ENCODE results near the gene CYB5A. TPM values are rescaled to one million over a fixed set of nuclear protein-coding genes. Genes with fewer than 3 reads are reported as not detected.

CYB5A gene
- total RNA-seq, 1 experiment from 2014 or later: 130 TPM

DNA sequence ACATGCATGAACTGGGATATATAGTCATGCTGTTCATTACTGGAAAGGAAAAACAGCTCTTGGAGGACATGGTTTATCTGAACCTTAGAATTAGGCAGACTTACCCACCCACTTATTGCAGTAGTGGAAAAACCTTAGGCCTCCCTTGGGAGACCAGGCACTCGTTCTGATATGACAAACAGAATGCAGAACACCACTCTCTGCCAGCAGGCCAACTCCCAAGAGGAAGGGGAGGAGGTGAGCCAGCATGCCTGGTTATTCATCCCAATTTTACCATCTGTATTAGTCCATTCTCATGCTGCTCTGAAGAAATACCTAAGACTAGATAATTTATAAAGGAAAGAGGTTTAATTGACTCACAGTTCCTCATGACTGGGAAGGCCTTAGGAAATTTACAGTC, 41.3 kb upstream of the CYB5A start:
- Histone ChIP-seq H3F3A (ENCODE audit: low read length, unreplicated experiment) (no peaks in the 10 kb centered on the region), H3K4me2 (ENCODE audit: low read length) (no peak overlapping the region), H2AFZ (ENCODE audit: low read length) (no peak overlapping the region), H3K27ac (ENCODE audit: low read length) (no peak overlapping the region), H4K20me1 (ENCODE audit: low read length) (no peaks in the 10 kb centered on the region), H3K79me2 (ENCODE audit: low read length) (no peaks in the 10 kb centered on the region), H3K36me3 (ENCODE audit: low read depth, low read length) (no peaks in the 10 kb centered on the region), H3K4me3 (ENCODE audit: low read length) (no peak overlapping the region), H3K4me1 (ENCODE audit: insufficient read depth, low read length) (no peaks in the 10 kb centered on the region), H3K27me3 (ENCODE audit: low read length) (no peaks in the 10 kb centered on the region), H3K9ac (ENCODE audit: low read length) (no peak overlapping the region), H3K9me2 (replicated peaks; ENCODE audit: low read length) (no peaks in the 10 kb centered on the region), H3K9me3 (ENCODE audit: low read length) (no peaks in the 10 kb centered on the region)
- ATAC-seq: no peak
- TF ChIP-seq EZH2 (IDR thresholded peaks at IDR 0.05; ENCODE audit: low read length, unreplicated experiment) (no peak), EZH2phosphoT487 (IDR thresholded peaks at IDR 0.05; ENCODE audit: borderline replicate concordance, low read length) (no peak)
- TF ChIP-seq, protein P1, sequence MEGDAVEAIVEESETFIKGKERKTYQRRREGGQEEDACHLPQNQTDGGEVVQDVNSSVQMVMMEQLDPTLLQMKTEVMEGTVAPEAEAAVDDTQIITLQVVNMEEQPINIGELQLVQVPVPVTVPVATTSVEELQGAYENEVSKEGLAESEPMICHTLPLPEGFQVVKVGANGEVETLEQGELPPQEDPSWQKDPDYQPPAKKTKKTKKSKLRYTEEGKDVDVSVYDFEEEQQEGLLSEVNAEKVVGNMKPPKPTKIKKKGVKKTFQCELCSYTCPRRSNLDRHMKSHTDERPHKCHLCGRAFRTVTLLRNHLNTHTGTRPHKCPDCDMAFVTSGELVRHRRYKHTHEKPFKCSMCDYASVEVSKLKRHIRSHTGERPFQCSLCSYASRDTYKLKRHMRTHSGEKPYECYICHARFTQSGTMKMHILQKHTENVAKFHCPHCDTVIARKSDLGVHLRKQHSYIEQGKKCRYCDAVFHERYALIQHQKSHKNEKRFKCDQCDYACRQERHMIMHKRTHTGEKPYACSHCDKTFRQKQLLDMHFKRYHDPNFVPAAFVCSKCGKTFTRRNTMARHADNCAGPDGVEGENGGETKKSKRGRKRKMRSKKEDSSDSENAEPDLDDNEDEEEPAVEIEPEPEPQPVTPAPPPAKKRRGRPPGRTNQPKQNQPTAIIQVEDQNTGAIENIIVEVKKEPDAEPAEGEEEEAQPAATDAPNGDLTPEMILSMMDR (conservative IDR thresholded peaks at IDR 0.05; ENCODE audit: low read depth, low read length): no peak
- ChIA-PET CTCF (no interaction called here), POLR2A (ENCODE audit: unreplicated experiment) (no interaction called here)
- BruUV-seq (replicated peaks): no TSS peak
- intact Hi-C loops (cut with micrococcal nuclease): no loop called here
- no peak for DNase-seq

DNA sequence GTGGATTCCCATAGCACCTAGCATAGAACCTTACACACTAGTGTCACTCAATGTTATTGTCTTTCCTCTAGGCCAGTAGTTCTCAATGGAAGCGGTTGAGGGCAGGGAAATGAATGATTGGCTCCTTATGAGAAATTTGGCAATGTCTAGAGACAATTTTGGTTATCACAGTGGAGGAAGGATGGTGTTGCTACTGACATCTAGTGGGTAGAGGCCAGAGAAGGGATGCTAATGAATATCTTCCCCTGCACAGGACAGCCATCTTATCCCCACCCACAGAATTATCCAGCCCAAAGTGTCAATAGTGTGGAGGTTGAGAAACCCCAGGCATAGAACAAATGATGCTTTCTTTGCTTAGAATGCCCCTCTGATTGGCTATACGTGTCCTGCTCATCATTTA, 39.6 kb upstream of the CYB5A start:
- no peaks in the 10 kb centered on the region for H3K27me3 ChIP-seq (ENCODE audit: low read length)
- H2AFZ ChIP-seq (ENCODE audit: low read length): 0 out of 2 replicates have a peak overlapping the region, but pooled peaks have one; percentile 37
- no peaks in the 10 kb centered on the region for H3K36me3 ChIP-seq (ENCODE audit: low read depth, low read length)
- ChIA-PET POLR2A (ENCODE audit: unreplicated experiment) (no interaction called here), CTCF (interaction anchor here (0.8 kb wide), 1 partner anchor 134 kb away, joined by 5 read pairs; no protein-coding TSS in a partner anchor)
- no peak overlapping the region for H3K4me2 ChIP-seq (ENCODE audit: low read length)
- H3K9ac ChIP-seq (ENCODE audit: low read length): no peak overlapping the region
- no peak overlapping the region for H3K27ac ChIP-seq (ENCODE audit: low read length)
- H3K4me3 ChIP-seq (ENCODE audit: low read length): no peak overlapping the region
- no peaks in the 10 kb centered on the region for H3K4me1 ChIP-seq (ENCODE audit: insufficient read depth, low read length)
- intact Hi-C loops (cut with micrococcal nuclease): loop anchor here (1.0 to 2.0 kb wide), 4 partner anchors 21 to 135 kb away; no protein-coding TSS in a partner anchor
- H3F3A ChIP-seq (ENCODE audit: low read length, unreplicated experiment): no peaks in the 10 kb centered on the region
- DNase-seq (peak; percentile 76), ATAC-seq (peak; percentile 99)
- H3K9me2 ChIP-seq (replicated peaks; ENCODE audit: low read length): no peaks in the 10 kb centered on the region
- H4K20me1 ChIP-seq (ENCODE audit: low read length): no peaks in the 10 kb centered on the region
- no peaks in the 10 kb centered on the region for H3K79me2 ChIP-seq (ENCODE audit: low read length)
- H3K9me3 ChIP-seq (ENCODE audit: low read length): no peaks in the 10 kb centered on the region
- BruUV-seq (replicated peaks): no TSS peak
- TF ChIP-seq, protein P1 (conservative IDR thresholded peaks at IDR 0.05; ENCODE audit: low read depth, low read length): peak; percentile 76
- TF ChIP-seq EZH2phosphoT487 (IDR thresholded peaks at IDR 0.05; ENCODE audit: borderline replicate concordance, low read length) (no peak), EZH2 (IDR thresholded peaks at IDR 0.05; ENCODE audit: low read length, unreplicated experiment) (no peak)

DNA sequence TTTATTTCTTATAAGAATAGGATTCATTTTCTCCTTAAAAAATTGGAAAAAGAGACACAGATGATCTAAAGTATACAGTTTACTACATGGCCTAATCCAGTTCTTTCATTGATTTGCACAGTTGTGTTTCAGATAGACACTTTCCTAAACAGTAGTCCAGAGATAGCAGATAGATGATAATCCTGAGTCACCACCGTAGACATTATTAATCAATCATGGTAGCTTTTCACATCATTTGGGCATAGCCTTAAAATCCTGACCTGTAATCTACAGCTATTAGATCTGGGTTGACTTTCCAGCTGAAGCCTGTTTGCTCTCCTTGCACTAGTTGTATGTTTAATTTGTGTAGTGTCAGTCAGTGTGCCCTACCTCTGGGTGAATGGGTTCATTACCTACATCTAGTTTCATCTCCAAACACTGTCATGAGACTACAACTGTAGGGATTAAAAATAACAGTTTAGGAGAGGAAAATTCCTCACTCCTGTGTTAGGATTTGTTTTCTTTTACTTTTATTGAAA, 38.0 kb upstream of the CYB5A start:
- Histone ChIP-seq H3K4me3 (ENCODE audit: low read length) (no peak overlapping the region), H3K36me3 (ENCODE audit: low read depth, low read length) (no peaks in the 10 kb centered on the region), H3K9ac (ENCODE audit: low read length) (no peak overlapping the region), H3K9me2 (replicated peaks; ENCODE audit: low read length) (no peaks in the 10 kb centered on the region), H2AFZ (ENCODE audit: low read length) (no peak overlapping the region), H3K4me1 (ENCODE audit: insufficient read depth, low read length) (no peaks in the 10 kb centered on the region), H3K79me2 (ENCODE audit: low read length) (no peaks in the 10 kb centered on the region), H3K27me3 (ENCODE audit: low read length) (no peaks in the 10 kb centered on the region), H3K4me2 (ENCODE audit: low read length) (no peak overlapping the region), H3K9me3 (ENCODE audit: low read length) (no peaks in the 10 kb centered on the region), H3F3A (ENCODE audit: low read length, unreplicated experiment) (no peaks in the 10 kb centered on the region), H3K27ac (ENCODE audit: low read length) (no peak overlapping the region), H4K20me1 (ENCODE audit: low read length) (no peaks in the 10 kb centered on the region)
- BruUV-seq (replicated peaks): no TSS peak
- intact Hi-C loops (cut with micrococcal nuclease): loop anchor here (2.0 kb wide), 1 partner anchor 43 kb away; no protein-coding TSS in a partner anchor
- ATAC-seq (no peak), DNase-seq (no peak)
- no peak for TF ChIP-seq EZH2 (IDR thresholded peaks at IDR 0.05; ENCODE audit: low read length, unreplicated experiment)
- POLR2A ChIA-PET (ENCODE audit: unreplicated experiment): interaction anchor here (0.5 kb wide), 1 partner anchor 20 kb away, joined by 7 read pairs; no protein-coding TSS in a partner anchor
- CTCF ChIA-PET: no interaction called here
